Endothelial cell of umbilical vein (primary cell): ENCODE data around the gene KCNIP3.

ENCODE experiments used
- CTCF ChIP-seq, 2 donors: IDR thresholded peaks; 1 replicate in 1 of 2; 2 replicates in 1 of 2; pipeline ENCODE4 v1.5.1; 2011; ENCODE audit warnings: low read length in 2 of 2, mild to moderate bottlenecking in 2 of 2, moderate library complexity in 2 of 2, control low read depth in 1 of 2, inconsistent platforms in 1 of 2, low read depth in 1 of 2; ENCODE audit not compliant: insufficient read depth in 1 of 2; ENCODE audit errors: extremely low read depth in 1 of 2
- EZH2 ChIP-seq: IDR thresholded peaks from 2 replicates; pipeline ENCODE4 v1.6.1; 2012; ENCODE audit warnings: borderline replicate concordance, low read depth, mild to moderate bottlenecking, moderate library complexity, low read length, inconsistent platforms; ENCODE audit not compliant: severe bottlenecking
- FOS ChIP-seq: IDR thresholded peaks from 2 replicates; pipeline ENCODE4 v1.6.1; 2011; ENCODE audit warnings: mild to moderate bottlenecking, low read length, moderate library complexity, borderline replicate concordance; ENCODE audit not compliant: insufficient read depth
- GATA2 ChIP-seq: IDR thresholded peaks from 2 replicates; pipeline ENCODE4 v1.7.0; 2011; ENCODE audit warnings: low read depth, mild to moderate bottlenecking, moderate library complexity, mixed read lengths, low read length; ENCODE audit not compliant: insufficient read length, insufficient read depth
- JUN ChIP-seq: IDR thresholded peaks from 2 replicates; pipeline ENCODE4 v1.6.1; 2011; ENCODE audit warnings: borderline replicate concordance, low read depth; ENCODE audit not compliant: insufficient read length, insufficient read depth
- MAX ChIP-seq: IDR thresholded peaks from 2 replicates; pipeline ENCODE4 v1.6.1; 2011; ENCODE audit not compliant: insufficient read depth, insufficient read length
- MYC ChIP-seq: IDR thresholded peaks from one replicate; pipeline ENCODE4 v1.6.1; 2011; ENCODE audit warnings: mild to moderate bottlenecking, low read depth, low read length
- POLR2A ChIP-seq: IDR thresholded peaks from 2 replicates; pipeline ENCODE4 v1.6.1; 2012; ENCODE audit warnings: low read depth, mild to moderate bottlenecking, control low read depth, low read length
- POLR2AphosphoS5 ChIP-seq: IDR thresholded peaks from 2 replicates; pipeline ENCODE4 v1.6.1; 2012; ENCODE audit warnings: low read depth, mild to moderate bottlenecking, control low read depth, low read length, moderate library complexity; ENCODE audit not compliant: insufficient read depth

- TF ChIP-seq CTCF (IDR thresholded peaks at IDR 0.05; ENCODE audit: extremely low read depth in 1 of 2, insufficient read depth in 1 of 2, low read depth in 1 of 2, low read length in 2 of 2): no peak
- TF ChIP-seq POLR2A: no peak
- no peak for TF ChIP-seq EZH2
- no peak for TF ChIP-seq JUN
- no peak for TF ChIP-seq POLR2AphosphoS5
- no peak for TF ChIP-seq GATA2
- no peak for TF ChIP-seq MAX
- TF ChIP-seq FOS: no peak
- TF ChIP-seq MYC: no peak
These were observed 15.4 kb upstream of the KCNIP3 start for GRCh38 chr2:95281786-95282185.
